Measurements from ENCODE around the gene ABR. TPM values are rescaled to one million over a fixed set of nuclear protein-coding genes. Genes with fewer than 3 reads are reported as not detected.

The ABR gene
- total RNA-seq, 1 donor from 2014 or later, result 63.6 TPM

- H3K27me3 Mint-ChIP-seq, result peaks cover 10% of the 10 kb centered on the region
- H3K27ac Mint-ChIP-seq, result no peak overlapping the region
- DNase-seq (ENCODE audit: extremely low spot score, unreplicated experiment), result no peak
- peaks cover 32% of the 10 kb centered on the region for H3K4me1 Mint-ChIP-seq (ENCODE audit: unreplicated experiment)
- H3K9me3 Mint-ChIP-seq, result no peaks in the 10 kb centered on the region
- H3K4me3 Mint-ChIP-seq, result no peak overlapping the region
- no peaks in the 10 kb centered on the region for H3K36me3 Mint-ChIP-seq
- TF ChIP-seq CTCF (conservative IDR thresholded peaks at IDR 0.05), result no peak
Observed at GRCh38 chr17:1173432-1174262, 6.1 kb downstream of the ABR start.

GRCh38 chr17:1171953-1172352 lies 7.8 kb downstream of the ABR start:
- H3K27ac Mint-ChIP-seq, result no peak overlapping the region

GRCh38 chr17:1170739-1171138 lies 9.0 kb downstream of the ABR start:
- peak; percentile 60 for TF ChIP-seq CTCF (conservative IDR thresholded peaks at IDR 0.05)
- no peak overlapping the region for H3K27ac Mint-ChIP-seq
- H3K36me3 Mint-ChIP-seq, result no peaks in the 10 kb centered on the region
- no peak for DNase-seq (ENCODE audit: extremely low spot score, unreplicated experiment)
- H3K27me3 Mint-ChIP-seq, result peaks cover 5% of the 10 kb centered on the region
- peaks cover 22% of the 10 kb centered on the region for H3K4me1 Mint-ChIP-seq (ENCODE audit: unreplicated experiment)
- H3K4me3 Mint-ChIP-seq, result no peak overlapping the region
- no peaks in the 10 kb centered on the region for H3K9me3 Mint-ChIP-seq

More at GRCh38 chr17:1171953-1172352, 7.8 kb downstream of the ABR start:
- Mint-ChIP-seq H3K36me3 (no peaks in the 10 kb centered on the region), H3K9me3 (no peaks in the 10 kb centered on the region), H3K4me3 (no peak overlapping the region), H3K4me1 (ENCODE audit: unreplicated experiment) (peaks cover 22% of the 10 kb centered on the region), H3K27me3 (peaks cover 5% of the 10 kb centered on the region)
- no peak for TF ChIP-seq CTCF (conservative IDR thresholded peaks at IDR 0.05)
- no peak for DNase-seq (ENCODE audit: extremely low spot score, unreplicated experiment)

GRCh38 chr17:1169929-1170312 lies 9.9 kb downstream of the ABR start:
- no peak for TF ChIP-seq CTCF (conservative IDR thresholded peaks at IDR 0.05)
- peaks cover 22% of the 10 kb centered on the region for H3K4me1 Mint-ChIP-seq (ENCODE audit: unreplicated experiment)
- no peak overlapping the region for H3K4me3 Mint-ChIP-seq
- H3K27me3 Mint-ChIP-seq, result peaks cover 5% of the 10 kb centered on the region
- no peak overlapping the region for H3K27ac Mint-ChIP-seq
- H3K9me3 Mint-ChIP-seq, result no peaks in the 10 kb centered on the region
- no peak for DNase-seq (ENCODE audit: extremely low spot score, unreplicated experiment)
- no peaks in the 10 kb centered on the region for H3K36me3 Mint-ChIP-seq

GRCh38 chr17:1169221-1169928 lies 10.4 kb downstream of the ABR start:
- Mint-ChIP-seq H3K27me3 (peaks cover 5% of the 10 kb centered on the region), H3K36me3 (no peaks in the 10 kb centered on the region), H3K4me1 (ENCODE audit: unreplicated experiment) (peaks cover 22% of the 10 kb centered on the region), H3K4me3 (no peak overlapping the region), H3K9me3 (no peaks in the 10 kb centered on the region), H3K27ac (no peak overlapping the region)
- no peak for DNase-seq (ENCODE audit: extremely low spot score, unreplicated experiment)
- no peak for TF ChIP-seq CTCF (conservative IDR thresholded peaks at IDR 0.05)

Measured in type B pancreatic cell (in vitro differentiated cells).